Endothelial cell of umbilical vein (primary cell): ENCODE data around the gene SERPINA3. TPM values are rescaled to one million over a fixed set of nuclear protein-coding genes. Genes with fewer than 3 reads are reported as not detected.

Source experiments
- BruUV-seq: library from RNA; stranded (reverse); fragments of 400-500 nt; replicated peaks from 2 replicates; lab custom pipeline; 2021; lab: Mats Ljungman, UMichigan
- CTCF ChIA-PET: fragments of 300-600, 350-600 bp; sonication (Branson Sonifier 250); formaldehyde crosslinking; loops from one replicate; lab custom pipeline; 2021; ENCODE audit warnings: antibody characterized with exemption, inconsistent platforms; lab: Charles Lee
- POLR2A ChIA-PET: fragments of 300-600, 350-600 bp; sonication (Branson Sonifier 250); formaldehyde crosslinking; loops from one replicate; lab custom pipeline; 2021; ENCODE audit warnings: antibody characterized with exemption, inconsistent platforms; lab: Charles Lee
- DNase-seq: peaks from one replicate; pipeline ENCODE4 v3.0.0-alpha.2; 2011; ENCODE audit warnings: low read depth, low spot score
- FAIRE-seq: peaks from 2 replicates; lab custom pipeline; 2011; peaks lifted over from hg19 to GRCh38; lab: Jason Lieb, UNC
- H2AFZ ChIP-seq: 2 replicates; pipeline ENCODE4 v1.6.0; 2012; ENCODE audit warnings: low read depth, low read length, control low read depth, inconsistent platforms
- H3K27ac ChIP-seq: 2 replicates; pipeline ENCODE4 v1.5.1; 2011; ENCODE audit warnings: low read depth, mild to moderate bottlenecking, control low read depth, low read length, moderate library complexity; ENCODE audit not compliant: insufficient read depth
- H3K27me3 ChIP-seq, 2 experiments: 2 replicates each; pipeline versions ENCODE4 v1.6.0 to v1.6.1; 2011; ENCODE audit warnings: low read length in 2 of 2, mixed read lengths in 1 of 2; ENCODE audit not compliant: control insufficient read depth in 2 of 2, insufficient read depth in 2 of 2
- H3K36me3 ChIP-seq, 2 experiments: 2 replicates in 1 of 2; 3 replicates in 1 of 2; pipeline ENCODE4 v1.5.1; 2011; ENCODE audit warnings: low read length in 2 of 2, mild to moderate bottlenecking in 1 of 2, moderate library complexity in 1 of 2; ENCODE audit not compliant: control insufficient read depth in 2 of 2, insufficient read depth in 2 of 2; ENCODE audit errors: extremely low read depth in 1 of 2
- H3K4me1 ChIP-seq: 3 replicates; pipeline ENCODE4 v1.5.1; 2011; ENCODE audit warnings: mild to moderate bottlenecking, low read length; ENCODE audit not compliant: control insufficient read depth, insufficient read depth; ENCODE audit errors: extremely low read depth
- H3K4me2 ChIP-seq: 2 replicates; pipeline ENCODE4 v1.6.1; 2011; ENCODE audit warnings: low read length, control low read depth, mixed read lengths; ENCODE audit not compliant: insufficient read depth
- H3K4me3 ChIP-seq, 3 experiments: fragments of 200-600 bp in 1 of 3; sonication (generic), shearing (Covaris generic) in 1 of 3; replicated peaks in 1 of 3; 2 replicates each; pipeline ENCODE4 v1.5.1; 2011 to 2016; ENCODE audit warnings: control low read depth in 3 of 3, low read length in 3 of 3, mild to moderate bottlenecking in 2 of 3, inconsistent platforms in 1 of 3, low read depth in 1 of 3, moderate library complexity in 1 of 3; ENCODE audit not compliant: insufficient read depth in 1 of 3
- H3K79me2 ChIP-seq: 2 replicates; pipeline ENCODE4 v1.6.0; 2012; ENCODE audit warnings: low read length, inconsistent platforms; ENCODE audit not compliant: control insufficient read depth, insufficient read depth
- H3K9ac ChIP-seq: replicated peaks from 2 replicates; pipeline ENCODE3; 2011; ENCODE audit warnings: low read length, control low read depth; ENCODE audit not compliant: insufficient read depth; ENCODE audit errors: extremely low read depth
- H3K9me1 ChIP-seq: replicated peaks from 3 replicates; pipeline ENCODE4 v1.6.0; 2011; ENCODE audit warnings: mild to moderate bottlenecking, low read length; ENCODE audit not compliant: control insufficient read depth, insufficient read depth; ENCODE audit errors: extremely low read depth
- H3K9me3 ChIP-seq: replicated peaks from 2 replicates; pipeline ENCODE4 v1.5.1; 2012; ENCODE audit warnings: low read length, inconsistent platforms; ENCODE audit not compliant: control insufficient read depth, insufficient read depth
- H4K20me1 ChIP-seq: replicated peaks from 2 replicates; pipeline ENCODE3; 2011; ENCODE audit warnings: mild to moderate bottlenecking, low read length; ENCODE audit not compliant: control insufficient read depth, insufficient read depth; ENCODE audit errors: extremely low read depth
- FOS ChIP-seq: IDR thresholded peaks from 2 replicates; pipeline ENCODE4 v1.6.1; 2011; ENCODE audit warnings: mild to moderate bottlenecking, low read length, moderate library complexity, borderline replicate concordance; ENCODE audit not compliant: insufficient read depth
- GATA2 ChIP-seq: IDR thresholded peaks from 2 replicates; pipeline ENCODE4 v1.7.0; 2011; ENCODE audit warnings: low read depth, mild to moderate bottlenecking, moderate library complexity, mixed read lengths, low read length; ENCODE audit not compliant: insufficient read length, insufficient read depth
- JUN ChIP-seq: IDR thresholded peaks from 2 replicates; pipeline ENCODE4 v1.6.1; 2011; ENCODE audit warnings: borderline replicate concordance, low read depth; ENCODE audit not compliant: insufficient read length, insufficient read depth
- POLR2A ChIP-seq: IDR thresholded peaks from 2 replicates; pipeline ENCODE4 v1.6.1; 2012; ENCODE audit warnings: low read depth, mild to moderate bottlenecking, control low read depth, low read length
- POLR2AphosphoS5 ChIP-seq: IDR thresholded peaks from 2 replicates; pipeline ENCODE4 v1.6.1; 2012; ENCODE audit warnings: low read depth, mild to moderate bottlenecking, control low read depth, low read length, moderate library complexity; ENCODE audit not compliant: insufficient read depth
- dilution Hi-C: fragments of 300-500 bp; cut with MboI; formaldehyde crosslinking; loops from one replicate; pipeline ENCODE4 v1.15.0; 2019; ENCODE audit warnings: low sequenced_read_pairs; ENCODE audit not compliant: extremely low pct_ligation_motif_present
- intact Hi-C: fragments of 100-400 bp; cut with micrococcal nuclease; formaldehyde crosslinking; loops from one replicate; pipeline ENCODE4 v1.10.0; 2022
- polyA plus RNA-seq, 4 experiments: library from polyadenylated mRNA; depleted of rRNA in 3 of 4; stranded (reverse) in 3 of 4; unstranded in 1 of 4; fragments of >200 nt; gene quantifications; 2 replicates each; pipeline versions ENCODE4 v1.2.1 to v1.2.3, GENCODE V29; 2011 to 2012; ENCODE audit warnings: missing spikeins in 1 of 4
- total RNA-seq: library from RNA; stranded (reverse); gene quantifications from 2 replicates; pipeline ENCODE4 v1.2.3, GENCODE V29; 2021
- TF ChIP-seq, protein P1 (sequence below), 2 donors: IDR thresholded peaks; 1 replicate in 1 of 2; 2 replicates in 1 of 2; pipeline ENCODE4 v1.5.1; 2011; ENCODE audit warnings: low read length in 2 of 2, mild to moderate bottlenecking in 2 of 2, moderate library complexity in 2 of 2, control low read depth in 1 of 2, inconsistent platforms in 1 of 2, low read depth in 1 of 2; ENCODE audit not compliant: insufficient read depth in 1 of 2; ENCODE audit errors: extremely low read depth in 1 of 2
- TF ChIP-seq, protein P2 (sequence below): IDR thresholded peaks from 2 replicates; pipeline ENCODE4 v1.6.1; 2011; ENCODE audit not compliant: insufficient read depth, insufficient read length

SERPINA3 gene
- total and polyA plus RNA-seq, 2 donors (not counting 3 experiments of a cell fraction or from before 2014, with no cell fraction given), result not detected

DNA sequence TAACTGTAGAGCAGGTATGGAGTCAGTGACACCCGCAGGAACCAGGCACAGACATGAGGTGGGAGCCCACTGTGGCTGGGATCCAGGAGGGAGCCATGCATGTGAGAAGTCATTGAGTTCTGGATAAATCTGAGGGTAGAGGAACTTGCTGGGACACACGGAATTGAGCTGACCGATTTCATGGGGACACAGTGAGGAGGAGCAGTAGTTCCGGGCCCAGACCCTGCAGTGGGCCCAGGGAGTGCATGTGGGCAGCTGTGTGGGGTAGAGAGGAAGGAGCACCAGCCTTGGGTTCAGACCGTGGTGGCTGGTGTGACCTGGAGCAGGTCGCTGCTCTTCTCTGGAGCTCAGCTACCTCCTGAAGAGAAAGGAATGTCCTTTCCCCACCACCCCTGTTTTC lies 8.4 kb downstream of the SERPINA3 start:
- Histone ChIP-seq H3K9ac (no peak overlapping the region), H3K9me1 (no peaks in the 10 kb centered on the region), H3K36me3 (no peaks in the 10 kb centered on the region), H3K9me3 (no peaks in the 10 kb centered on the region), H3K4me3 (no peak overlapping the region), H2AFZ (no peak overlapping the region), H3K79me2 (no peaks in the 10 kb centered on the region), H3K4me2 (no peak overlapping the region), H4K20me1 (no peaks in the 10 kb centered on the region), H3K27me3 (no peaks in the 10 kb centered on the region), H3K4me1 (no peaks in the 10 kb centered on the region), H3K27ac (no peak overlapping the region)
- CTCF ChIA-PET, result no interaction called here
- no peak for DNase-seq
- intact Hi-C loops (no loop called here), dilution Hi-C loops (no loop called here)
- POLR2A ChIA-PET, result no interaction called here
- no TSS peak for BruUV-seq
- no peak for FAIRE-seq
- TF ChIP-seq FOS, result no peak
- TF ChIP-seq POLR2AphosphoS5, result no peak
- no peak for TF ChIP-seq GATA2
- TF ChIP-seq, protein P1, sequence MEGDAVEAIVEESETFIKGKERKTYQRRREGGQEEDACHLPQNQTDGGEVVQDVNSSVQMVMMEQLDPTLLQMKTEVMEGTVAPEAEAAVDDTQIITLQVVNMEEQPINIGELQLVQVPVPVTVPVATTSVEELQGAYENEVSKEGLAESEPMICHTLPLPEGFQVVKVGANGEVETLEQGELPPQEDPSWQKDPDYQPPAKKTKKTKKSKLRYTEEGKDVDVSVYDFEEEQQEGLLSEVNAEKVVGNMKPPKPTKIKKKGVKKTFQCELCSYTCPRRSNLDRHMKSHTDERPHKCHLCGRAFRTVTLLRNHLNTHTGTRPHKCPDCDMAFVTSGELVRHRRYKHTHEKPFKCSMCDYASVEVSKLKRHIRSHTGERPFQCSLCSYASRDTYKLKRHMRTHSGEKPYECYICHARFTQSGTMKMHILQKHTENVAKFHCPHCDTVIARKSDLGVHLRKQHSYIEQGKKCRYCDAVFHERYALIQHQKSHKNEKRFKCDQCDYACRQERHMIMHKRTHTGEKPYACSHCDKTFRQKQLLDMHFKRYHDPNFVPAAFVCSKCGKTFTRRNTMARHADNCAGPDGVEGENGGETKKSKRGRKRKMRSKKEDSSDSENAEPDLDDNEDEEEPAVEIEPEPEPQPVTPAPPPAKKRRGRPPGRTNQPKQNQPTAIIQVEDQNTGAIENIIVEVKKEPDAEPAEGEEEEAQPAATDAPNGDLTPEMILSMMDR (IDR thresholded peaks at IDR 0.05; ENCODE audit: extremely low read depth in 1 of 2, insufficient read depth in 1 of 2, low read depth in 1 of 2, low read length in 2 of 2), result no peak
- TF ChIP-seq, protein P2, sequence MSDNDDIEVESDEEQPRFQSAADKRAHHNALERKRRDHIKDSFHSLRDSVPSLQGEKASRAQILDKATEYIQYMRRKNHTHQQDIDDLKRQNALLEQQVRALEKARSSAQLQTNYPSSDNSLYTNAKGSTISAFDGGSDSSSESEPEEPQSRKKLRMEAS, result no peak
- no peak for TF ChIP-seq JUN
- TF ChIP-seq POLR2A, result no peak
